ENCODE results near the gene MYBPC2.
A peak's percentile ranks its signal among the peaks of the same experiment; 100 is the strongest.

MYBPC2 gene

GRCh38 chr19:50432221-50433028 lies at the start of gene MYBPC2:
Gene MYBPC2 (plus strand): TSS chr19:50432892. CDS start chr19:50432954, 62 bp downstream.
- peaks cover 57% of the 10 kb centered on the region for H3K4me1 Mint-ChIP-seq
- no peaks in the 10 kb centered on the region for H3K9me3 Mint-ChIP-seq
- H3K27ac Mint-ChIP-seq: peak within 1 kb of the TSS; percentile 36
- peaks cover 46% of the 10 kb centered on the region for H3K27me3 Mint-ChIP-seq (ENCODE audit: low read depth, poor library complexity)
- H3K4me3 Mint-ChIP-seq: peak within 1 kb of the TSS; percentile 90
- no peak for TF ChIP-seq CTCF (IDR thresholded peaks at IDR 0.05)
- H3K36me3 Mint-ChIP-seq (ENCODE audit: low read depth): no peaks in the 10 kb centered on the region
- DNase-seq: peak; percentile 61

DNA sequence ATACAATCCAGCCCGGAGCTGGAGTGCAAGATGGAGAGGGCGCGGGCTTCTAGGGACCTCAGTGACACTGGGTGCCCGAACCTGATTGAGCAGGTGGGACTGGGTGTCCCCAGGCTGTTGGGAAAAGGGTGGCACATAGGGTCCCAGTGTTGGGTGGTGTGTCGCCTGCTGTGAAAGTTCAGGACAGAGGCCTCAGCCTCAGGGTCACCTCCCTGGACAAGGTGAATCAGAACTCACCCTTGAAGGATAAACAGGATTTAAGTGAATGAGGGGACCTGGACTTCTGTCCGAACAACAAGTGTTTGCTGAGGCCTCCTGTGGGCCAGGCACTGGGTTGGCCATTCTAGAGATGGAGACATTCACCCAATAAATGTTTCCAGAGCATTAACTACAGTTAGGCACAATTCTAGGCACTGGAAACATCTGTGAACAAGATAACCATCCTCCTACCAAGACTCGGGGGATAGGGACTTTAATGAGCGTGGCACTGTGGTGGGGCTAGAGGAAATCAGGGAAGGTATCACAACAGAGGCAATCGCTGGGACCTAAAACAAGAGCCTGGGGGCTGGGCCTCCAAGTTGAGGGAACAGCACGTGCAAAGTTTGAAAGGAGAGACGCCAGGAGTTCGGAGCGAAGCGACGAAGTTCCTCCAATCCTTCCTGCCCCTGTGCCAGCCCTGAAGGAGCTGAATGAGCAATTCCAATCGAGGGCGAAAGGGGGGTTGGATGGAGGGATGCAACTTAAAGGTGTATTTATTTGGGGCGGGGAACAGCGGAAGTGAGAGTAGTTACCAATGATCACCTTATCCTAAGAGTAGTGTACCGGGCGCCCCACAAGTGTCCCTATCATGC lies 49.5 kb upstream of the MYBPC2 start:
- peaks cover 42% of the 10 kb centered on the region for H3K36me3 Mint-ChIP-seq (ENCODE audit: low read depth)
- no peaks in the 10 kb centered on the region for H3K27me3 Mint-ChIP-seq (ENCODE audit: low read depth, poor library complexity)
- no peaks in the 10 kb centered on the region for H3K9me3 Mint-ChIP-seq
- TF ChIP-seq CTCF (IDR thresholded peaks at IDR 0.05): no peak
- no peak for DNase-seq
- peak overlapping the region; percentile 43 for H3K27ac Mint-ChIP-seq
- peaks cover 33% of the 10 kb centered on the region for H3K4me1 Mint-ChIP-seq
- peak overlapping the region; percentile 93 for H3K4me3 Mint-ChIP-seq

DNA sequence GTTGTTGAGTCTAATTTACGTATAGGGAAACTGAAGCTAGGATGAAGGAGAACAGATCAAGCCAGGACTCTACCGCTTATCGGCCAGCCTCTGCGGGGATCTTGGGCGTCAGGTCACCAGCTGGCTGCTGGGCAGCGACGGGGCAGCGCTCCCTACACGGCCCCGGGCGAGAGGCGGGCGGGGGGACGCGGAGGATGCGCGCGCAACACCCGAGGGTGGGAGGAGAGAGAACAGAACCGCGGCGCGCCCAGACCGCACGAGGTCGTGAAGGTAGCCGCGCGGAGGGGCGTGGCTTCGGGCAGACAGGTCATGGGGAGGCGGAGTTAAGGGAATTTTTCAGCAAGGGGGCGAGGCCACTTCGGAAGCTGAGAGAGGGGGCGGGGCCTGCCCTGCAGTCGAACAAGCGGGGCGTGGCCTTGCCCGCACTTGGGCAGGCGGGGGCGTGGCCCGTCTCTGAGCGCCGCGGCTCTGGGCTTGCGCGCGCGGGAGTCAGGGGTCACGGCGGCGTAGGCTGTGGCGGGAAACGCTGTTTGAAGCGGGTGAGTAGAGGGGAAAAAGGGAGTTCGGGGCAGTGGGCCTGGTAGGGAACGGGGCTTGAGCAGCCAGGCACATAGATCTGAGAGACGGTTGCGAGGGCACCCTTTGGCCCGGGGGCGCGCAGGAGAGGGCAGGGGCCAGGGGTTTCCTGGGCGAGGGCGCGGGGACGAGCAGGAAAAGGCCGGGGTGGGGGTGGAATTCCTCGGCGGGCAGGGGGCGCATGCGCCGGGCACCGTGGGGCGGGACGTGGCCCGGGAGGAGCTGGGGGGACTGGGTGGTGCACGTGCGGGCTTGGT lies 48.6 kb upstream of the MYBPC2 start, which contains the start of gene POLD1:
Gene POLD1 (plus strand): TSS at position 496 of the 833 bp plus-strand sequence. CDS start 14,505 bp downstream, outside the sequence.
- Mint-ChIP-seq H3K4me1 (peaks cover 33% of the 10 kb centered on the region), H3K4me3 (peak within 1 kb of the TSS; percentile 93), H3K27me3 (ENCODE audit: low read depth, poor library complexity) (no peaks in the 10 kb centered on the region), H3K9me3 (no peaks in the 10 kb centered on the region), H3K36me3 (ENCODE audit: low read depth) (peaks cover 44% of the 10 kb centered on the region), H3K27ac (peak within 1 kb of the TSS; percentile 93)
- peak; percentile 100 for DNase-seq
- TF ChIP-seq CTCF (IDR thresholded peaks at IDR 0.05): no peak

- no peaks in the 10 kb centered on the region for H3K9me3 Mint-ChIP-seq
- peak overlapping the region; percentile 80 for H3K27ac Mint-ChIP-seq
- no peak for TF ChIP-seq CTCF (IDR thresholded peaks at IDR 0.05)
- H3K27me3 Mint-ChIP-seq (ENCODE audit: low read depth, poor library complexity): no peaks in the 10 kb centered on the region
- peak overlapping the region; percentile 93 for H3K4me3 Mint-ChIP-seq
- H3K4me1 Mint-ChIP-seq: peaks cover 33% of the 10 kb centered on the region
- peaks cover 36% of the 10 kb centered on the region for H3K36me3 Mint-ChIP-seq (ENCODE audit: low read depth)
- DNase-seq: no peak
Measured at GRCh38 chr19:50384685-50385535, 47.8 kb upstream of the MYBPC2 start.
